ENCODE data around the gene ZNF593OS. TPM values are rescaled to one million over a fixed set of nuclear protein-coding genes. Genes with fewer than 3 reads are reported as not detected.
A peak's percentile ranks its signal among the peaks of the same experiment; 100 is the strongest.

Gene ZNF593OS
- total RNA-seq, 1 experiment from 2014 or later, result not detected

DNA sequence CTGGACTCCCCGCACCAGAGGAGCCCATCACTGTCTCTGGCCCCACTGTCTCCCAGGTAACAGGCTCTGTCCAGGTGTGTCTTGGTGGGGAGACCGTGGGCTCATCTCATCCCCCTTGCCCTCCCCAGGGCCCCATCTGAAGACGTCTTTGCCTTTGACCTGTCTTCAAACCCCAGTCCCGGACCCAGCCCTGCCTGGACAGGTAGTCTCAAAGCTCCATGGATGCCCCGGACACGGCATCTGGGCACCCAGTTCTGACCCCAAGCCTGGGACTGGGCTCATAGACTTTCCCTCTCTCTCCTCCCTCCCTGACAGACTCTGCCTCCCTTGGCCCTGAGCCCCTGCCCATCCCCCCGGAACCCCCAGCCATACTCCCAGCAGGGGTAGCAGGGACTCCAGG lies 12.5 kb upstream of the ZNF593OS start:
- no peak for DNase-seq (ENCODE audit: low read depth)

DNA sequence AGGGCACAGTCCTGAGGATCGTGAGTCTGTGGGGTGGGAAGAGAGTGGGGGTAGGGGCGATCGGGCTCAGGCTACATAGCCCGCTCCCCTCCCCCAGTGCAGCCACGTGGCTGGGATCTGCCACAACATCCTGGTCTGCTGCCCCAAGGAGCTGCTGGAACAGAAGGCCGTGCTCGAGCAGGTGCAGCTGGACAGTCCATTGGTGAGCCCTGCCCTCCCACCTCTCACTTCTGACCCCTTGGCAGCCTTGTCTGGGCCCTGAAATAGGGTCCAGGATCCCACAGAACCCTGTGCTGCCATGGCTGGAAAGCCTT lies 10.7 kb upstream of the ZNF593OS start:
- DNase-seq (ENCODE audit: low read depth), result no peak

DNA sequence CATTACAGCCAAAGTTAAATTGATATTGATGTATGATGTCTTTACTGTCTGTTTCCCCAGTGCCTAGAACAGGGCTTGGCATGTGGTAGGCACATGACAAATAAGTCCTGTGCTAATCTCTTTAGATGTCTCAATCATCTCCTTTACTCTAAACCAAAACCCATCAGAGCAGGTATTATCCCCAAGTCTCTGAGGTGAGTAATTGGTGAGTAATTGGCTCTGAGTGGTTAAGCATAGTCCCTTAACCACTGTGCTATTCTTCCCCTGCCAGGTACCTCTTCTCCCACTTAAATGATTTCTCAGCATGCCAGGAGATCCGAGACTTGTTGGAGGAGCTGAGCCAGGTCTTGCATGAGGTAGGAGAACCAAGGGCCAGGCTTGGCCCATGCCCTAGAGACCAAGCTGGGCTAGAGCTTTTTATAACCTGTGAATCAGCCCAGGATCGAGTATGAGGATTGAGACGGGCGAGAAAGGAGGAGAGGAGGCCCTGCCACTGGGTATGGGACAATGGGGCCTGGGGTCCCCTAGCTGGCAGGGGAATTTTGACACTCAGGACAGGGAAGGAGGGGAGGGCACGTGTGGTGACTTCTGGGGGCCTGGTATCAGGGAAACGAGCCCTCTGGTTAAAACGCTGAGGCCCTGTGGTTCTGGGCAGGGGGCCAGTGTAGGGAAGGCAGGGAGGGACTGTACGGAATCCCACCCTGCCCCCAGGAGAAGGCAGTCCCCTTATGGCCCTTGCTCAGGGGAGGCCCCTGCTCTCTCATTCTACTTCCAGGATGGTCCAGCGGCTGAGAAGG lies 10.2 kb upstream of the ZNF593OS start:
- no peak for DNase-seq (ENCODE audit: low read depth)

DNA sequence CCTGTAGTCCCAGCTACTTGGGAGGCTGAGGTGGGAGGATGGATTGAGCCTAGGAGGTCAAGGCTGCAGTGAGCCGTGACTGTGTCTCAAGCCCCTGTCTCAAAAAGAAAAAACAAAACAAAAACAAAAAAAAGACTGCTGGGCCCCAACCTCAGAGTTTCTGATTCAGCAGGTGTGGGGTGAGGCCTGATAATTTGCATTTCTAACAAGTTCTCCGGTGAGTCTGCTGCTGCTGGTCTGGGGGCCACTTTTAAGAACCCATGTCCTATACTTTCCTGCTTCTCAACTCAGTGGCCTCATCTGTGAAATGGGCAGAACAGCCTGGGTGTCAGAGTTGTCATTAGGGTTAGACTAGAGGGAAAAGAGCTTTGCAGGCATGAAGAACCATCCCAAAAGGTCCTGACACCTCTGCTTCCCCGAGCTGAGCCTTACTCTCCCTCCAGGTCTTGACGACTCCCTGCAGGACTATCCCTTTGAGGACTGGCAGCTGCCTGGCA lies 8.4 kb upstream of the ZNF593OS start:
- no peak for DNase-seq (ENCODE audit: low read depth)

DNA sequence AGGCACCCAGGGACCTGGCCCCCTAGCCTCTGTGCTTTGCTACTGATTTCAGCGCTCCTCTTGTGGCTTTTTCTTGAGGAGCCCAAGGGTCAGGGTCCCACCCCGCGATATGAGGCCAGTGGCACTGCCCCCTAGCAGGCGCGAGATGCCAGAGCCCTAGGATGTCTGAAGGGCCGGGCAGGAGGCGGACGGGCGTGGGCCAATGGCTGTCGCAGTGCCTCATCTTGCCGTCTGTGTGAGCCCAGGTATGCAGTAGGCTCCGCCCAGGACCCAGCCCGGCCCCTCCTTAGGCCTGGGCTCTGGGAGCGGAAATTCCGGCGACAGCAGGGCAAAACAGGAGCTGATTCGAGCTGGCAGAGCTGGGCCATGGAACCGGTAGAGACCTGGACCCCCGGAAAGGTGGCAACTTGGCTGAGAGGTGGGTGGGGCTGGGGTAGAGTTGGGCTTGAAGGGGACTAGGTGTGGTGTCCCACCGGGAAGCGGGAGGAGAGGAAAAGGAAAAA lies 5.6 kb upstream of the ZNF593OS start, which contains the start of gene CNKSR1:
CNKSR1 (plus strand) TSS at position 310 of the 503 bp plus-strand sequence; CDS start at position 367, 57 bp downstream.
- no peak for DNase-seq (ENCODE audit: low read depth)

DNA sequence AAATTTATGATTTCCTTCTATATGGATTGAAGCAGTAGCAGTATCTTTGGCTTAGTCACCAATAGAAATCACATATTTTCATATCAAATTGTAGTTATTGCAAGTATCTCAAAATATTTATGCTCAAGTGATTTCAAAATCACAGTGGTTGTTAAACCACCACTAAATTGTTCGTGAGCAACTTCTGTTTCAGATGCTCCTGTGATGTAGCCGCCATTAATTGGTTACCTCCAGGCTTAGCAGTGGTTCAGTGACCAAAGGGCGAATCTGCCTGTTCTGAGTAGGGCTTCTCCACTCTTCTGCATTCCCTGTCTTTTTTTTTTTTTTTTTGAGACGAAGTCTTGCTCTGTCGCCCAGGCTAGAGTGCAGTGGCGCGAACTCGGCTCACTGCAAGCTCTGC lies 3.7 kb upstream of the ZNF593OS start:
- DNase-seq (ENCODE audit: low read depth), result no peak

DNA sequence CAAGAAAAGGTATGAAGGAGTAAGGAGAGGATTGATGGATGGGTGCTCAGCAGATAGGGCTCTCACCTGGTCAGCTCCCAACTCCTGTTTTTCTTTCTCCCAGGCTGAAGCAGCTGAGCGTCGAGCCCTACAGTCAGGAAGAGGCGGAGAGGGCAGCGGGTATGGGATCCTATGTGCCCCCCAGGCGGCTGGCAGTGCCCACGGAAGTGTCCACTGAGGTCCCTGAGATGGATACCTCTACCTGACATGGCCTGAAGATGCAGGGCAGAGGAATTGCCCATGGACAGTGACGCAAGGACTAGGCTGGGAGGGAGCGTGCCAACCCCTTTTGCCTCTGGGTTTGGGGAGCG lies 1.2 kb downstream of the ZNF593OS start:
- no peak for DNase-seq (ENCODE audit: low read depth)

DNA sequence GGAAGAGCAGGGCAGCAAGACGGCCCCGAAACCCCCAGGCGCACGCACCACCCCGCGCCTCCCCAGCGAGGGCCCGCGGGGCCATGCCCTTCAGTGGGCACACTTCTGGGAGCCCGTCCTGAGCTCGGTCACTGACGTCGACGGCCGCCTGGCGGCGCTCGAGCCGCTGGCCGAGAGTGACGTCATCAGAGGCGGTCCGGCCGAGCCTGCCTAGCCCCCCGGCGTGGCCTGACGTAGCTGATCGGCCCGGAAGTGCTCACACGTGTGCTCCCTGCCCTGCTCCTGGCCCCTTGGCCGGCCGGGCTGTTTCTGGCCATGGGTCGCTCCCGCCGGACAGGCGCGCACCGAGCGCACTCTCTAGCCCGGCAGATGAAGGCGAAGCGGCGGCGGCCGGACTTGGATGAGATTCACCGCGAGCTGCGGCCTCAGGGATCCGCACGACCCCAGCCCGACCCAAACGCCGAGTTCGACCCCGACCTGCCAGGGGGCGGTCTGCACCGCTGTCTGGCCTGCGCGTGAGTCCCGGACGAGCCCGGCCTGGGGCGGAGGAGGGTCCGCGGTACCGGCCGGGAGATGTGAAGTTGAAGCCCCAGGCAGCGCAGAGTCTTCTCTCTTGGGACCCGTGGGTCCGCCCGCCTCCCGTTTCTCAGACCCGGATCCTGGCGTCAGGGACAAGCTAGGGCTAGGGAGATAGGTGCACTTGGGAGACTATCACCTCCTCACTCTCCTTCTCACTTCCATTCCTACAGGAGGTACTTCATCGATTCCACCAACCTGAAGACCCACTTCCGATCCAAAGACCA lies 1.8 kb downstream of the ZNF593OS start, which contains the start of gene ZNF593:
ZNF593 (plus strand) TSS at position 240 of the 803 bp plus-strand sequence; CDS start at position 316, 76 bp downstream.
- DNase-seq (ENCODE audit: low read depth), result peak; percentile 89

DNA sequence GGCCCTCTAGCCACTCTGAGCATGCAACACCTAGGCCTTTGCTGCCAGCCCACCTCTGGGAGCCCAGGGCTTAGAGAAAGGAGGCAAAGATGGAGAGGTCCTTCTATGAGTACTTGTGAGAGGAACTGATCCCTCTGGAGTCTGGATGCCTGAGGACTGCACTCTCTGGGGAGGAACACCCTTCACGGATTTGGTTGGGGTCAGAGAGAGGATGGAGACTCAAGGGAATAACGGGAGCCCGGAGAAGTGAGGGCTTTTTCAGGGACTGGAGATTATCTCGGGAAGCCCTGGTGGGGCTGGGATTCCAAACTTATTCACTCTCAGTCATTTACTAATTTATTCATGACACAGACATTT lies 2.5 kb downstream of the ZNF593OS start:
- no peak for DNase-seq (ENCODE audit: low read depth)

DNA sequence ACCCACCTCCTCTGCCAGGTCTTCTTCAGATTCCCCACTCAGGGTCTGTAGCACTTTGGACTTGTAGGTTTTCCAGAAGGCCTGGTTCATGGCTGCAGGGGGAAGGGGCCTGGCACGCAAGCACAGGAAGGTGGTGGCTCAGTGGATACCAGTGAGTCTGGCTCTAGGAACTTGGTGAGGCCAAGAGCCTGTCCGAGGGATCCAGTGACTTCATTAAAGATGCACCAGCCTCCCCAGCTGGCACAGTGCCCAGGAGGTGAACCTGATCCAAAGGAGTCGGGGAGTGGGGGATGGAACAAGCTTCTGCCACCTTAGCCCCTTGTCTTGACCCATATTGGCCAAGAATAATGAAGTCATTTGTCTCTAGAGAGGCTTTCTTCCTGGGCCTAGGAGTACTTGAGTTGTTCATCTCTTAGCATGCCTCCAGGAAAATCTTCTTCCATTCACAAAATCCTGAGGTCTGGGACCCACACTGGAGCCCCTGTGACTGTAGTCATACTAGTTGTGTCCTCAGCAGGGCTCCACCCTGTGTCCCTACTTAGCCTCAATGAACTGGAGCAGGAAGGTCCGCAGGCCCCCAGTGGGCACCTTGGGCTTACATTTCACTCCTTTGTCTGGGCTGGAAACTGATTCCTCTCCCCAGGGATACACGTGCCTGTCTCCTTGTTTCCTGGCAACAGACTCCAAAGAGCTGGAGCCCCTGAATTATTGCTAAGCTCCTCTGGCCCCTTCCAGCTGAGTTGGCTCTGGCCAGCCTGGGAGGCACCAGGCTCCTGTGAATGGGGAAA lies 3.0 kb downstream of the ZNF593OS start, which contains the start of gene C1orf232:
C1orf232 (minus strand) TSS at position 554 of the 788 bp plus-strand sequence; CDS start at position 90, 464 bp downstream.
- DNase-seq (ENCODE audit: low read depth), result no peak

DNA sequence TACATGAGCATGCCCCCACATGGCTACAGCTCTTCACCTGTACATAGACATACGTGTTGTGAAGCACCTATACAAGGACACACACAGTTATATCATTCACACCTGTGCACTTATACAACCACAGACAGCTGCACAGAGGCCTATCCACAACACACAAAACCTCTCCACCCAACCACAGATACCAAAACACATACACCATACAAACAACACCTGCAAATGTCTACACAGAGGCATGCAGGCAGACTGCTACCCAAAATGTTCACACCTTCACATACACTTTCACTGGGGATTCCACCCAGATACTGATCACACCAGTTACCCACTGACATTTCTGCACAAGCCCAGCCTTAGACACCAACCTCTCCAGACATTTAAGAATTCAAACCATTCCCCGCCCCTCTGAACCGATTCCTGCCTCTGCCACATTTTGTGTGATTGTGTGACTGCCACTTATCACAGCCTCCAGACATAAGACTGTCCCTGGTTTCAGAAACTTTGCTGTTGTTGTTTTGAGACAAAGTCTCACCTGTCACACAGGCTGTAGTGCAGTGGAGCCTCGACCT lies 4.8 kb downstream of the ZNF593OS start:
- DNase-seq (ENCODE audit: low read depth), result no peak

DNA sequence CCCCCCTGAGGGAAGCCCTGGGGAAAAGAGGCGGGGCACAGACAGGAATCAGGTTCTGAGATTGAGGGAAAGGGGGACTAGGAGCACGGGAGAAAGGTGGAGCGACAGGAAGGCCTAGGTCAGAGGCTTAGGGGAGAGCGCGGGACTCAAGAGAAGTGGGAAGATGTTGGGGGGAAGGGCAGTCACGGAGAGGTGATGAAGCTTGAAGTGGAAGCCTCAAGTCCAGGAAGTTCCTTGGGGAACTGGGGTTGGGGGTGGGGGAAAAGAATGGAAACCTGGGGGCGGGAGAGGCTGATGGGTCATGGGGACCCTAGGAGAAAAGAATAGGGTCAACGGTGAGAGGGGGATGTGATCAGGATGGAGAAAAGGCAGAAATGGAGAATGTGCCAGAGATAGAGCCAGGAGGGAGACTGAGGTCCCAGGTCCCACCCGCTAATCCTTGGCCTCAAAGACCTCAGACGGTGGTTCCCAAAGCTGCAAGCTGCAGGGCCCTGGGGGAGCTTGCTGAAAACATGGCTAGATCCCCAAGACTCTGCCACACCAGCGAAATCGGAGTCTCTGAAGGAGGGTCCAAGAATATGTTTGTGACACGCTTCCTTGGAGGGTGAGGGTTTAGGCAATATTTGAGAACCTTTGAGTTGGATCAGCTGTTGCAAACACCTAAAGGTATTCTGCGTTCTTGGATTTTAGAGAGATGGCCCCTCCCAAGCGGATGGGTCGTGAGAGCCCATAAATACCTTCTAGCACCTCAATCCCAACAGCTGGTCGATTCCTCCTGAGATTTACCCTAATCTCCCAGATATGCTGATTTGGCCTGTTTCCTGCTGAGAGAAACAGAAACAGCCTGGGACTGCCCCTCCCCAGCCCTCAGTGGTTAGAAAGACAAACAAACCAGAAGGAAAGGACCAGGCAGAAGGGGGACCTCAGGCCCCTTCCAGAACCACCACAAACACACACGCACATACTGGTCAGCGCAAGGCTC lies 6.5 kb downstream of the ZNF593OS start:
- no peak for DNase-seq (ENCODE audit: low read depth)

DNA sequence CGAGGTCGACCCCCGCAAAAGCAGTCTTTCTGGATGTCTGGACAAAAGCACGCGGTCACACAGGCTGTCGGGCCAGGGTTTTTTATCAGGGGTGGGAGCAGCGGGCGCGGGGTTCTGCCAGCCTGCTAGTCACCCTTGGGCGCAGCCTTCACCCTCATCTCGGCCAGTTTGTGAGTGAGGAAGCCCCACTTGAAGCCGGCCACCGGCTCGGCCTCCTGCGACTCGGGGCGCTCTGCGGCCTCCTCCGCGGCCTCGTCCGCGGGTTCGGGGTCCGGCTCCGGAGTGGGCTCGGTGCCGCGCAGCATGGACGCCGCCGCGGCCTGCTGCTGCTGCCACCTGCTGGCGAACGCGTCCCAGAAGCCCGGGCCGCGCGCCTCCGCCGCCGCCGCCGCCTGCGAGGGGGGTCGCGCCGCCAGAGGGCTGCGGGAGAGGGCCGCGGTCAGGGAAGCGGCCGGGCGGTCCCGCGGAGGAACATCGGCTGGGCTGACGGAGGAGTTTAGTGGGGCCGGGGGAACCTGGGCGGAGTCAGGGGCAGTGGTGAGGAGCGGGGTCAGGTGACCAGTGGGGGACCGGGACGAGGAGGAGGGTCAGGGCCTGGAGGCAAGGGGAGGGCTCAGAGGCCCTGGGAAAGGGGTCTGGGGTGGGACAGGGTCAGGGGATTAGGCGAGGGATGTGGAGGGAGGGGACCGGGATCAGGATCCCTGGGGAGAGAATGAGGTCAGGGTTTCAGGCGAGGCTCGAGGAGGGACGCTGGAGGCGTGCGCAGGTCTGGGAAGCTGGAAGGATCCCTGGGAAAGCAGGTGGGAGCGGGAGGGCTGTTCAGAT lies 7.4 kb downstream of the ZNF593OS start:
- DNase-seq (ENCODE audit: low read depth), result no peak

DNA sequence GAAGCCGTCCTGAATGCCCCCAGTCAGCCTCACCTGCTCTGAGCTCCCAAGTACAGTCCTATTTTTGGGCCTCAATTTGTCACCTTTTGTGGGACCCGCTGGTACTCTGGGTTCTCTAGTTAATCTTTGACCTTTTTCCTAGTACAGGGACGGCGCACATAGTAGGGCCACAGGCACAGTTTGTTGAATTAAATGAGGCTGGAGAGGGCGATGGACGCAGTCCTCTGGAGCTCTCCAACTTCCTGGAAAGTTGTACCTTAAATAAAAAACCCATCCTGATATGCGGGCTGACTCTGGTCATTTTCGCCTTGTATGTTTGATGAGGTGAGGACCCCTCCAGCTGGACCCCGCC lies 8.0 kb downstream of the ZNF593OS start:
- no peak for DNase-seq (ENCODE audit: low read depth)

DNA sequence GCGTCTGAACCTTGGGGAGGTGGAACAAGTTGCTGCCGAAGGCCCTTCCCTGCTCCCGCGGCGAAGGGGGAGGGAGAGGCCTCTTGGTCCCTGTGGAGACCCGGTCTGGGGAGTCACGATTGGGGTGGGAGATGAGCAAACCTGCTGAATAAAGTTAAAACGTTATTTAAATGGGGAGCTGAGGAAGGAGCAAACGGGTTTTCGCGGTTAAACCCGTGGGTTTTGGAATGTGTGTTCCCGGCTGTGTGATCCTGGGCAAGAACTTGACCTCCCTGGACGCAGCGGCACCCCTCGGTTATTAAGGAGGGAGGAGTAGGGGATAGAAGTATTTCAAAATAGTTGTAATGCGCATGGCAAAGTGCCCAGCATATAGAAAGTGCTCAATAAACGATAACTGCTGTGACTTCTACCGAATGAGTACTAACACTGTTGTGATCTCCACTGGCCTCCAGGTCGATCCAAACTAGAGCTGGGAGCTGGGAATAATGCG lies 9.4 kb downstream of the ZNF593OS start:
- no peak for DNase-seq (ENCODE audit: low read depth)

DNA sequence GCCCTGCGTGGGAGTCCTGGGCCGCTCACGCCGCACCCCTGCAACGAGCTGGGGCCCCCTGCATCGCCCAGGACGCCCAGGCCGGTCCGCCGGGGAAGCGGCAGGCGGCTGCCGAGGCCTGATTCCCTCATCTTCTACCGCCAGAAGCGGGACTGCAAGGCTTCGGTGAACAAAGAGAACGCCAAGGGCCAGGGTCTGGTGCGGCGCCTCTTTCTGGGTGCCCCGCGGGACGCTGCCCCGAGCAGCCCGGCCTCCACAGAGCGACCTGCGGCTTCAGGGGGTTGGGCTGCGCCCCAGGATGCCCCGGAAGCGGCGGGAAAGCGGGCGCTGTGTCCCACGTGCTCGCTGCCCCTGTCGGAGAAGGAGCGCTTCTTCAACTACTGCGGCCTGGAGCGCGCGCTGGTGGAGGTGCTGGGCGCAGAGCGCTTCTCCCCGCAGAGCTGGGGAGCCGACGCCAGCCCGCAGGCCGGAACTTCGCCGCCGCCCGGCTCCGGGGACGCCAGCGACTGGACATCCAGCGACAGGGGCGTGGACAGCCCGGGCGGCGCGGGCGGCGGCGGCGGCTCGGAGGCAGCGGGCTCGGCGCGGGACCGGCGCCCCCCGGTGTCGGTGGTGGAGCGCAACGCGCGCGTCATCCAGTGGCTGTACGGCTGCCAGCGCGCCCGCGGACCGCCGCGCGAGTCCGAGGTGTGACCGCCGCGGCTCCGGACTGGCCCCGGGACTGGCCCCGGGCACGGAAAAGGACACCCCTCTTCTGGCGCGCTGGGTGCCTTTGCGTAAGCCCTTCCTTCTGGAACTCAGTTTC lies 10.0 kb downstream of the ZNF593OS start:
- DNase-seq (ENCODE audit: low read depth), result peak; percentile 49

DNA sequence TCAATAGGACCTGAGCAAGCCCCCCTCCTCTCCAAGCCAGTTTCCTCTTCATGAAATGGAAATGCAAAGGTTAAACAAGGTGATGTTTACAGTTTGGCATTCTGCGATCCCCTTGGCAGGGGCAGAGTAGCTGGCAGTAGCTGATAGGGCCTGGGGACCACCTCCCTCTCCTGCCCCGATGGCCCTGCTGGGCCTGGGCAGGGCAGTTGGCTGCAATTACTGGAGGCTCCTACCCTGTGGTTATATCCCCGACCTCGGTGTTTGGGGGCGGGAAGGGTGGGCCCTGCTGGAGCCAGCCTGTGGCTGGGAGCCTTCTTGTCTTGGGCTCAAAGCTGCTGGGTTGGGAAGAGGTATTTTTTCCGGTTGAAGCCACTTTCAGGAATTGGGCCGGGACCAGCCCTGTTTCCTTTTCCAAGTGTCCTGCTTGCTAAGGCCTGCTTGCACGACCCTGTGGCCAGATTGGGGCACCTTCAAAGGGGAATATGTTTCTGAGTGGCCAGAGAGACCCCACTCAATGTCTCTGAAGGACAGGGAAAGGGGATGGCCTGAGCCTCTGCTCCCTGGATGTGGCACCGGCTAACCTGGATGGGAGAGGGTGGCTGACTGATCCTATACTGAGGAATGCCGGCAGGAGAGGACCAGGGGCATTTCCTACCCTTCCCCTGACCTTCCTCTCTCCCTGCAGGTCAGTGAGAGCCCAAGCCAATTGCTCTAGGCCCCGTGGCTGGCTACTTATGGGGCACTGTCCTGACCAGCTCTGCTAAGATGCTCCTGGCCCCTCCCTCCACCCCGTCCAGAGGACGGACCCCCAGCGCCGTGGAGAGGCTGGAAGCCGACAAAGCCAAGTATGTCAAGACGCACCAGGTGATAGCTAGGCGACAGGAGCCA lies 10.9 kb downstream of the ZNF593OS start:
- no peak for DNase-seq (ENCODE audit: low read depth)

DNA sequence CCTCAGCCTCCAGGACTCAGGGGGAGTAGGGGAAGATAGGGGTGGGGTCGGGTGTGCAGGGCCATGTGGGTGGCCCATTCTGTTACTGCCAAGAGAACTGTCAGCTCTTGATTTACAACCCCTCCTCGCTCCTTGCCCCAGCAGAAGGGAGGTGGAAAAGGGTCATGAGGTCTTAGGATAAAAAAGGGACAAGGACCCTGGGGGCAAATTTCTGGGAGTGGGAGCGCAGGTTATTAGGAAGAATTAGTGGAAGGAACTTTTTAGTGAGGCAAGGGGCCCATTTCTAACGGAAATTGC lies 11.9 kb downstream of the ZNF593OS start:
- DNase-seq (ENCODE audit: low read depth), result no peak

Measured in RPMI7951 (cell line).